Stimulated activated CD8-positive, alpha-beta memory T cell treated with anti-CD3 and anti-CD28 coated beads, Interleukin-2, amount 100 ng/mL, for 48 hours (primary cell): ENCODE data around the gene GMEB1.
A peak's percentile ranks its signal among the peaks of the same experiment; 100 is the strongest.
"Not testable (repeated sequence)": the region's sequence is repeated elsewhere in the genome, so short reads cannot be mapped to it uniquely, and the experiment has no call there.

Experiments
- DNase-seq, 2 donors: peaks; one replicate each; pipeline ENCODE4 v3.0.0-alpha.2; 2020; ENCODE audit warnings: low read depth in 2 of 2

Gene GMEB1, protein sequence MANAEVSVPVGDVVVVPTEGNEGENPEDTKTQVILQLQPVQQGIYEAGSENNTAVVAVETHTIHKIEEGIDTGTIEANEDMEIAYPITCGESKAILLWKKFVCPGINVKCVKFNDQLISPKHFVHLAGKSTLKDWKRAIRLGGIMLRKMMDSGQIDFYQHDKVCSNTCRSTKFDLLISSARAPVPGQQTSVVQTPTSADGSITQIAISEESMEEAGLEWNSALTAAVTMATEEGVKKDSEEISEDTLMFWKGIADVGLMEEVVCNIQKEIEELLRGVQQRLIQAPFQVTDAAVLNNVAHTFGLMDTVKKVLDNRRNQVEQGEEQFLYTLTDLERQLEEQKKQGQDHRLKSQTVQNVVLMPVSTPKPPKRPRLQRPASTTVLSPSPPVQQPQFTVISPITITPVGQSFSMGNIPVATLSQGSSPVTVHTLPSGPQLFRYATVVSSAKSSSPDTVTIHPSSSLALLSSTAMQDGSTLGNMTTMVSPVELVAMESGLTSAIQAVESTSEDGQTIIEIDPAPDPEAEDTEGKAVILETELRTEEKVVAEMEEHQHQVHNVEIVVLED

DNA sequence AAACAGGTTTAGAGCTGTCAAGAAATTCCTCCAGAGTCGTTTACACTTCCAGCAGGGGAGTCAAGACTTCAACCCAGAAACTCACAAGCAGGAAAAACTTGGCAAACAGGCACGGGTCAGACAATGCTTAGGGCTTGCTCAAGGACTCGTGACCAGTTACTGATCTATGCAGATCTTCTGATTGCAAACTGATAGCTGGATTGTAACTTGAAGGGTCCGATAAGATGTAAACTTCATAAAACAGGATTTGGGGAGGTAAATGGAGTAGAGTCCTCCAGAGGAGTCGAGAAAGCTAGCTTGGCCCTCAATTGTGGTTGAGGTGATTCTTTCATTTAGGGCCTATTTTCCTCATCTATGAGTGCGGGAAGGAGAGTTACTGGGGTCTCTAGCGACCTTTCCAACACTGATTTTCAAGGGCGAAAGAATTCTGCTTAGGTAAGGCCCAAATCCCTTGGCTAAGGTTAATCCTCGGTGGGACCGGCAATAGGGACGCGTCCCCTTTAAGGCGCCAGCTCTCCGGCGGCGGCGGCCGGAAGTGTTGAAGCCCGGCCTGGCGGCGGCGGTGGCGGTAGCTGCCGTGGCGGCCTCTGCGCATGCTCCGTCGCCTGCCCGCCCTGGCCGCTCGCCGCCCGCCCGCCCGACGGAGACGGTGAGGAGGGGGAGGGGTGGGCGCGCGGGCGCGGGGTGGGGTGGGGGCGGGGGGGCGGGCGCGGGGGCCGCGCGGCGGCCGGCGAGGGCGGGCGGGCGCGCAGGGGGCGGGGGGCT, at the start of gene GMEB1:
GMEB1 (plus strand) TSS at position 594 of the 765 bp plus-strand sequence. CDS start 14,829 bp downstream, outside the sequence.
- peak; percentile 81 to 85 for DNase-seq

DNA sequence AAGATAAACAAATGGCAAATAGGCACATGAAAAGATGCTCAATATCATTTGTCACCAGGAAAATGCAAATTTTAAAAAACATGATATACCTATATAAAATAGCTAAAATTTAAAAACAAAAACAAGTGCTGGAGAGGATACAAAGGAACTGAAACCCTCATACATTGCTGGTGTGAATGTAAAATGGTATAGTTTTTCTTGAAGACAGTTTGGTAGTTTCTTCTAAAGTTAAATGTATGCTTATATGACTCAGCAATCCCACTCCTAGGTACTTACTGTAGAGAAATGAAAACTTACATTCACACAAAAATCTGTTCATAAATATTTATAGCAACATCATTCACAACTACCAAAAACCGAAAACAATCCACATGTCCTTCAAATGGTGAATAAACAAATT, 36.9 kb upstream of the GMEB1 start:
- DNase-seq: no peak

DNA sequence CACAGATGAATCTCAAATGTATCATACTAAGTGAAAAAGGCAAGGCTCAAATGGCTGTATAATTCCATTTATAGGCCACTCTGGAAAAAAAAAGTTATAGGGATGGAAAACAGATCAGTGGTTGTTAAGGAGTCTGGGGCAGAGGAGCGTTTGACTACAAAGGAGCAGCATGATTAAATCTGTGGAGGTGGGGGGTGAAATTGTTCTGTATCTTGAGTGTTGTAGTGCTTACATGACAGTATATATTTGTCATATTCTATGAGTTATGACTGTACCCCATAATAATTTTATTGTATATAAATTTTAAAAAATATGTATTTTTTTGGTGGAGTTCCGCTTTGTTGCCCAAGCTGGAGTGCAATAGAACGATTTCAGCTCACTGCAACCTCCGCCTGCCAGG, 36.0 kb upstream of the GMEB1 start:
- DNase-seq: no peak

DNA sequence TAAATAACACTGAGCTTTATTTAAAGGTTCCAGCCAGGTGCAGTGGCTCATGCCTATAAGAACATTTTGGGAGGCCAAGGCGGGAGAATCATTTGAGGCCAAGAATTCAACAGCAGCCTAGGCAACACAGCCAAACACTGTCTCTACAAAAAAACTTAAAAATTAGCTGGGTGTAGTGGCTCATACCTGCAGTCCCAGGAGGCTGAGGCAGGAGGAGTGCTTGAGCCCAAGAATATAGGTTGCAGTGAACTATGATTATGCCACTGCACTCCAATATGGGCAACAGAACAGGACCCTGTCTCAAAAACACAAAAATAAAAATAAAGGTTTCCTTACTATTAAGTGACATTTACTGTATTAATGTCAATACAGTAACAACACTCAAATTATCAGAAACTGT, 27.8 kb upstream of the GMEB1 start:
- DNase-seq: no peak

DNA sequence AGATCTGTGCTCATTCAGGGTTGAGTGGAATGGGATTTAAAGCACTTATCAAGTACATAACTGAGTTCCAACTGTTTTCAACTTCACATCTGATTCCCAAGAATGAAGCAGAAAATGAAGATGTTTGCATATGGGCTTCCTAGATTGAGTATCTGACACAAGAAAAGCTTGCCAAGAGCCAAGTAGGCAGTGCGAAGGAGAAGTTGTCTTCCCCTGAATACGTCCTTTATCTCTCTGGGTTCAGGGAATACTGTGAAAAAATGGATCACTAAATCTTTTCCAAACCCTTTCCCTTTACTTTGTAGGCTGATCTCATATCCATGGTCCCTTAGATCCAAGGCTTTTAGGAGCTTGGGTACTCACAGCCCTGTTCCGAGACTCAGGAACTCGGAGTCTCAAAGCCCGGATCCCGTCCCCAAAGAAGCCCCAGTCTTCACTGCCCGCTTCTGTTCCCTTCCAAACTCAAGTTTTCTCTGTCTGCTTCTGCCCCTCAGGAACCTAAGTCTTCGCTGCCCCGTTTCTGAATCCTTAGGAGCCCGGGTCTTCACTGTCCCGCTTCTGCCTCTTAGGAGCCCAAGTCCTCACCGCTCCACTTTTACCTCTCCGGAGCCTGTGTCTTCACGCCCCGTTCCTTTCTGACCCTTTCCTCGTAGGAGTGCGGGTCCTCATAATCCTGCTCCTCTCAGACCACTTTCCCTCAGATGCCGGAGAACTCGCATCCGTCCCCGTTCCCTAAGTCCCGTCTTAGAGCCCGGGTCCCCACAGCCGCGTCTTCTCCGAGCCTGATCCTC, 26.3 kb upstream of the GMEB1 start:
- no peak for DNase-seq

DNA sequence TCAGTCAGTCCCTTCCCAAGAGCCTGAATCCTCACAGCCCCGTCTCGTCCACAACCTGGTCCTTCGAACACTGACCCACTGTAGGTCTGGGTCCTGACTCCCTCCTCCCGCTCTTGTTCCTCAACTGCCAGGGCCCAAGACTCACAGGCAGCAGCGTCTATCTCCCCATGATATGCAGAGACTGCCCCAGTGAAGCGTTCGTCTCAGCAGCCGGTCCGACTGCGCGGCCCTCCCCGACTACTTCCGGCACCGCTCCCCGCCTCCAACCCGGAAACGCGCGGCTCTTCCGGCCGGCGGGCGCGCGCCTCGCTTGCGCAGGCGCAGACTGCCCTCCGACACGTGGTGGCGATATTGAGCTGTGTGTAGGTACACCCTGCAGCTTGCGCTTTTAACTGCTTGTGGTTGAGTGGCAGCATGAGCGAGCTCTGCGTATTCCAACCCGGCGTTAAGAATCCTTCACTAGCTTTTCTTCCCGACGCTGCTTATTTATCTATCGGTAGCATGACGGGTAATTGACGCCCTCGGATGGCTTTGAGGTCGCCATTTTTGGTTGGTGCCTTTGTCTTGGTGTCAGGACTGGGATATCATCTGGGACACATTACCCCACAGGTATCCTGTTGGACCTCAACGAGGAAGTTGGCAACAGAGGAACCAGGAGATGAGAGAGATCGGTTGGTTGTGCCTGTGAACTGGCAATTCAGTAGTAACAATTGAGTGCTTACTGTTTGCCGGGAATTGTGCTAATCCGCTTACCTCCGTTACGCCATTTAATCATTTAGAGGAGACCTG, 25.5 kb upstream of the GMEB1 start, which contains the start of gene TAF12:
TAF12 (minus strand) TSS at position 221 of the 789 bp plus-strand sequence. CDS start 20,986 bp downstream, outside the sequence.
- DNase-seq: peak; percentile 82 to 86

DNA sequence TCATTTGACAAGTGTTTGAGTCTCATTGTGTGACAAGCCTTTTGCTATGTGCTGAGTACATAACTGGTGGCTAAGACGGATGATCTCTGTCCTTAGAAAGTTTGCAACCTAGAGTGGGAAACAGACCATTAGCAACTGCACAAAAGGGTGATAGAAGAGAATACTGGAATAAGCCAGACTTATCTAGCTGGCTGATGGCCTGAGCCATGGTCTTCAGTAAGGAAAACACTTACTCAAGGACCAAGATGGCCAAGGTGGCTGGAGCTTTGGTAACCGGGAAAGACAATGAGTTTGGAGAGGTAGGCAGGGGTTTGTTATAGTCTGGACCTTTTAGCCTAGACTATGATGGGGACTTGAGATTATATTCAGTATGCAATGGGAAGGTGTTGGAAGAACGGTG, 24.1 kb upstream of the GMEB1 start:
- DNase-seq: no peak

DNA sequence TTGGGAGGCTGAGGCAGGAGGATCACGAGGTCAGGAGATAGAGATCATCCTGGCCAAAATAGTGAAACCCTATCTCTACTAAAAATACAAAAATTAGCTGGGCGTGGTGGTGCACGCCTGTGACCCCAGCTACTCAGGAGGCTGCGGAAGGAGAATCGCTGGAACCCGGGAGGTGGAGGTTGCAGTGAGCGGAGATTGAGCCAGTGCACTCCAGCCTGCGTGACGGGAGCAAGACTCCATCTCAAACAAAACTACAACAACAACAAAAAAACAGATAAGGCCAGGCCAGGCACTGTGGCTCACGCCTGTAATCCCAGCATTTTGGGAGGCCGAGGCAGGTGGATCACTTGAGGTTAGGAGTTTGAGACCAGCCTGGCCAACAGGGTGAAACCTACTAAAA, 23.2 kb upstream of the GMEB1 start:
- DNase-seq: not testable (repeated sequence)

DNA sequence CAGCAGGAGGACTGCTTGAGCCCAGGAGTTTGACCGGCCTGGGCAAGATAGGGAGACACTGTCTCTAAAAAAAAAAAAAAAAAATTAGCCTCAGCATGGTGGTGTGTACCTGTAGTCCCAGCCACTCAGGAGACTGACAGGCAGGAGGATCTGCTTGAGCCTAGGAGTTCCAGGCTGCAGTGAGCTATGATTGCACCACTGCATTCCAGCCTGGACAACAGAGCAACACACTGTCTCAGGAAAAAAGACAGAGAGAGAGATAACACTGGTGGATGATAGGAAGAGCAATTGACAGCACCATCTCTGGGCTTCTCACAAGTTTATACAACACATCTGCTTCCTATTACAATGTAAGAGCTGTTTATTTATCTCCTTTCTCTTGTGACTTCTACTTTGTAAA, 22.5 kb upstream of the GMEB1 start:
- DNase-seq: no peak

DNA sequence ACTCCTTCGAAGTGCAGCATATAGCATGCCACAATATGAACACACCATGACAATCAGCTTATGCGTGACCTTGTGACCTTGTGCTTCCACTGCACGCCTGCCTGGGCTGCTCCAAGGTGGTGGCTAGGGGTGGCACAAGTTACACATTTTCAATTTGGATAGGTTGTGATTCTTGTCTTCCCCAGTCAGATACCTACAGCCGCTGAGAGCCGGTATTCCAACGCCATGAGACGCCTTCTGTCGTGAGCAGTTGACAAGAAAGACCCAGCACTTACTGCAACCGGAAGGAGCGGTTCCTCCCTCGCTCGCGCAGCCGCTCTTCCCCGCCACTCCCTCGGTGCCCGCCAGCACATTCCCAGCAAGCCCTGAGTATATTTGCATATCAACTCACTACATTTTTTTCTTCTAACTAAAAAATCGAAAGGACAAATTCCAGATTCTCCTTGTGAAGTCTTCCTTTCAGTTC, 20.5 kb upstream of the GMEB1 start:
- DNase-seq: peak; percentile 75 to 76

DNA sequence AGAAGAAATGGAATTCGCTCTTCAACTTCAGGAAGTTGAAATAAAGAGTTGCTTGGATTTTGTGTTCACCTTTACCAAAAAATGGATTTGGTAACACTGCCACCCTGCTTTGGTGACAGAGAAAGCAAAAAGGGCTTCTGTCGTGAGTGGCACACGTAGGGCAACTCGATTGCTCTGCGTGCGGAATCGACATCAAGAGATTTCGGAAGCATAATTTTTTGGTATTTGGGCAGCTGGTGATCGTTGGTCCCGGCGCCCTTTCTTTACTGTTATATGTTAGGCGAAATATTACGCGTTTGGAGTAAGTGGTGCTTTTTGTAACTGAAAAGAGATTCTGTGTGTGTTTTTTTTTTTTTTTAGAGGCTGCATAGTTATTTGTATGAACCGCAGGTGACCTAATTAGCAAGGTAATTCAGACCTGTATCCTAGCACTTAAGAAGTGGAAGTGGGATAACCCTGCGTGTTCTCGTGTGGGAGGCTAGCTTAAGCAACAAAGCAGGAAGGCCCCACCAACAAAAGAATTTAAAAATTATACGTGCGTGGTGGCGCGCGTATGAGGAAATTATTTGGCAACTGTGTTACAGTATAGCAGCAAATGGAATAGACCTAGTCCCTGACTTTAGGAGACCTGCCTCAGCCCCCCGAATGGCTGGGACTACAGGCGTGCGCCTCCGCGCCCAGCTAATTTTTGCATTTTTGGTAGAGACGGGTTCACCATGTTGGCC, 19.9 kb upstream of the GMEB1 start, which contains the start of gene RNU11:
RNU11 (plus strand) TSS at position 127 of the 725 bp plus-strand sequence.
- peak; percentile 72 to 78 for DNase-seq

DNA sequence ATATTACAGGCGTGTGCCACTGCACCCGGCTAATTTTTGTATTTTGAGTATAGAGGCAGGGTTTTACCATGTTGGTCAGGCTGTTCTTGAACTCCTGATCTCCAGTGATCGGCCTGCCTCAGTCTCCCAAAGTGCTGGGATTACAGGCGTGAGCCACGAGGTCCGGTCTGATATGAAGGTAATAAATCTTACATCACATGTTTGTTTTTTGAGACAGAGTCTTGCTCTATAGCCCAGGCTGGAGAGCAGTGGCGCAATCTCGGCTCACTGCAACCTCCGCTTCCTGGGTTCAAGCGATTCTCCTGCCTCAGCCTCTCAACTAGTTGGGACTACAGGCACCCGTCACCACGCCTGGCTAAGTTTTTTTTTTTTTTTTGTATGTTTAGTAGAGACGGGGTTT, 15.5 kb upstream of the GMEB1 start:
- not testable (repeated sequence) for DNase-seq

DNA sequence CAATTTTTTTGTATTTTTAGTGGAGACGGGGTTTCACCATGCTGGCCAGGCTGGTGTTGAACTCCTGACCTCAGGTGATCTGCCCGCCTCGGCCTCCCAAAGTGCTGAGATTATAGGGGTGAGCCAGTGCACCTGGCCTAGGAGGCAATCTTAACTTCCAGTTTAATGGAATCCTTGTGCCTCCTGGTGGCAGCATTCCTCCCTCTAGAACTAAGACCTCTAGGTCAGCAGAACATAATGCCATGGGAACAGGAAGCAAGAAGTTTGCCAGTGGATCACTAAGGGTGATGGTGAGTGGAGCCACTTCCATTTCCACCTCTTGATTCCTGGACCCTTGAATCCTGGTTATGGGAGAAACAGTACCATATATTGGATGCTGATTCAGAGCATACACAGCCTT, 14.7 kb upstream of the GMEB1 start:
- DNase-seq: not testable (repeated sequence)

DNA sequence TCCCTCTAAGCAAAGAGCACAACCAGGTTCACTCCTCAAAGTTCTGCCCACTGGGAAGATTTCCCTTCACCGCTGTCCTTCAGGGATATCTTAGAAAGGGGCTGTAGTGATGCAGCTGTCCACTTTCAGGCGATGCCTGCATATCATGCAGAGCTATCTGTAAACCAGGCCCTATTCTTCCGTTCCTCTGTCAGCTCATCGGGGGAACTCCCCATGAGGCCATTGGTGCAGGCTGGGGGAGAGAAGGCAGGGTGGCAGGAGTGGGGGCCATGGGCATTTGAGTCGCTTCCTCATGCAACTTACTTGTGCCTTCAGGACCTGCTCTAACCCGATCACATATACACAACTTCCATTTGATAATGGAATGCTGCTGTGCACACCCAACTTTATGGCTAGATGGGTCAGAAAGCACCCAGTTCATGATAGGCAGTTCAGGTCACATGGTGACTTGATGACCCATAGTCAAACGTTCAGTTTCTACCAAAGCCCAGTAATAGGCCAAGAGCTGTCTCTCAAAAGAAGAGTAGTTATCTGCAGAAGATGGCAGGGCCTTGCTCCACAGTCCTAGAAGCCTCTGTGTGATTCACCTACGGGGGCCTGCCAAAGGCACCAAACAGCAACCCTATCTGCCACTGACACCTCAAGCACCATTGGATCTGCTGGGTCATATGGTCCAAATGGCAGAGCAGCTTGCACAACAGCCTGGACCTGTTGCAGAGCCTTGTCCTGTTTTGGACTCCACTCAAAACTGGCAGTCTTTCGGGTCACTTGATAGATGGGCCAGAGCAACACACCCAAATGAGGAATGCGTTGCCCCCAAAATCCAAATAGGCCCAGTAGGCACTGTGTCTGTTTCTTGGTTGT, 12.9 kb upstream of the GMEB1 start:
- not testable (repeated sequence) for DNase-seq

DNA sequence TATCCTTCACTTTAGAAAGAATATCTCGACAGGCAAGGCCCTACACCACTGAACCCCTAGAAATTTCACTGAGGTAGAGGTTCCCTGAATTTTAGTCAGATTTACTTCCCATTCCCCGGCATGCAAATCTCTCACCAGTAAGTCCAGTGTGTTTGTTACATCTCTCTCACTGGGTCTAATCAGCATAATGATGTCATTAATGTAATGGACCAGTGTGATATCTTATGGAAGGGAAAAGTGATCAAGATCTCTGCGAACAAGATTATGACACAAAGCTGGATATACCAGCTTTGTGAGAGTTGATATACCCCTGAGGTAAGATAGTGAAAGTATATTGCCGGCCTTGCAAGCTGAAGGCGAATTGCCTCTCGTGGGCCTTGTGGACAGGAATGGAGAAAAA, 12.2 kb upstream of the GMEB1 start:
- DNase-seq: no peak

DNA sequence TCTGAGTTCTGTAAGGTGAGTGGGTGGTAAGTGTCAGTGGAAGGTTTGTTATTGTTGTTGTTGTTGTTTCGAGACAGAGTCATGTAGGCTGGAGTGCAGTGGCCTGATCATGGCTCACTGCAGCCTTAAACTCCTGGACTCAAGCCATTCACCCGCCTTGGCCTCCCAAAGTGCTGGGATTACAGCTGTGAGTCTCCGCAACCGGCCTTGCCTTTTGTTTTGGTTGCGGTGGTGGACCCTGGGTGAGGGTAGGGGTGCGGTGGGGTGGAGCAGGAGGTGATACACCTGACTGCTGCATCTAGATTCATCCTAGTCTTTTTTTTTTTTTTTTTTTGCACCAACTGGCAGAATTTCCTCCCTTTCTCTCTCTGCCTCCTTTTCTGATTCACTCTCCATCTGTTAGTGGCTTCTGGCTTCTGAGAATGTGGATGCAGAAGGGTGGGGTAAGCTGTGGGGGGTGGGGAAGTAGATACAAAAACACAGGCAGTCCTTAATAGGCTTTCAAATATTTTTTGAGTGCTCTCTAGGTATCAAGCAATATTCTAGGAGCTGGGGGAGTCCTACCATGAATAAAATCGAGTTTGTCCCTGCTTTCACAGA, 4.6 kb upstream of the GMEB1 start:
- no peak for DNase-seq

DNA sequence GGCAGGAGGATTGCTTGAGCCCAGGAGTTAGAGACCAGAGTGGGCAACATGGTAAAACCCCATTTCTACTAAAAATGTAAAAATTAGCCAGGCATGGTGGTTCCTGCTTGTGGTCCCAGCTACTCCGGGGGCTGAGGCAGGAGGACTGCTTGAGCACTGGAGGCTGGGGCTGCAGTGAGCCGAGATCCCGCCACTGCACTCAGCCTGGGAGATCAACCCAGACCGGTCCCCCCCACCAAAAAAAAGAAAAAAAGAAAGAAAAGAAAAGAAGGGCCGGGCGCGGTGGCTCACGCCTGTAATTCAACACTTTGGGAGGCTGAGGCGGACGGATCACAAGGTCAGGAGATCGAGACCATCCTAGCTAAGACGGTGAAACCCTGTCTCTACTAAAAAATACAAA, 1.8 kb upstream of the GMEB1 start:
- no peak for DNase-seq

DNA sequence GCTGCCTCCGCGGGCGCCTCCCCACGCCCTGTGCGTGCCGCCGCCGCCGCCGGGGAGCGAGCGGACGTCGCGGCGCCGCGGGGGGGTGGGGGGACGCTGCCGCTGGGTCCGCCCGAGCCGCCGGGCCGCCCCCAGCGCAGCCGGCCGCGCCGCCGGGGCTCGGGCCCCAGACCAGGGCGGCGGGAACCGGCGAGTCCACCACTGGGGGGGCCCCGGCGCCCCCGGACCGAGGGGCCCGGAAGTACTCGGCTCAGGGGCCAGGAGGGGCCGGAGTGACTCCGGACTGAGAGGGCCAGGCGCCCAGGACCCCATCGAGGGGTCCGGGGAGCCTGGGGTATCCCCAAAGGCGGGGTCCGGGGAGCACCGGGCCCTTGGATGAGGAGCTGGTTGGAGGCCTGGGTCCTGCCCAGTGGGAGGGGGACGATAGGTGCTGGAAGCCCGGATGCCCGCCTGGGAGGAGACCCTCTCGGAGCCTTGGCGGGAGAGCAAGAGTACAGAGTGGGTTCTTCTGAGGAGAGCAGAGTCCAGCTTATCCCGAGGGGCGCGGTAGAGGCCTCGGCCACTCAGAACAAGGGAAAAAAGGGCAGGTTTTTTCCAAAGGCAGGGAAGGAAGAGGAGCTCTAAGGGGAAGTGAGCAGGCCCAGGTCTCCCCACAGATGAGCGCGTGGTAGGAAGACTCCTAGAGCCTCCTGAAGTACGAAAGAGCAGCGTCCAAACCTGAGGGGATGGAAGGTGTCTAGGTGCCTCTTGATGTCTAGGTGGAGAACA, 556 bp downstream of the GMEB1 start:
- DNase-seq: peak in 1 of 2 donors; percentile 25
